ENCODE results near the gene TLX1.

The TLX1 gene

DNA sequence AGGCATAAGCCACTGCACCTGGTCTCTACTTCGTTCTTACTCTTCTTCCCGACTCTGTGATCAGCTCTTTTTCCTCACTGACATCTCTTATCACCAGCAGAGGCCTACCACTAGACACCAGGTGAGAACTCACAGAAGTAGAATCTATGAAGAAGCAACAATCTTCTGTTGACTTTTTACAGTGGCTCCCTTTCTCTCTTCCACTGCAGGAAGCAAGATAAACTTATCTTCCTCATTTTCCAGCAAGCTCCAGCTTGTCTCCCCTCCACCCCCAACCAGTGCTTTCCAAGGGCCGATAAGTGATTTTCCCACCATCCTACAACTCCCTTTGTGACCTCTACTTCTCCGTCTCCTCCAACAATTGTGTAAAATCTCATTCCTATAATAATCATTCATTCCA lies 45.5 kb downstream of the TLX1 start:
- Histone ChIP-seq H3K4me3 (replicated peaks; ENCODE audit: low read depth, low read length) (no peak overlapping the region), H3K27me3 (replicated peaks; ENCODE audit: control insufficient read depth, insufficient read depth, low read length) (no peaks in the 10 kb centered on the region; the same call in 1 of the 2 replicates), H3K36me3 (ENCODE audit: control insufficient read depth, insufficient read depth, low read length) (no peaks in the 10 kb centered on the region)
- TF ChIP-seq, protein P1, sequence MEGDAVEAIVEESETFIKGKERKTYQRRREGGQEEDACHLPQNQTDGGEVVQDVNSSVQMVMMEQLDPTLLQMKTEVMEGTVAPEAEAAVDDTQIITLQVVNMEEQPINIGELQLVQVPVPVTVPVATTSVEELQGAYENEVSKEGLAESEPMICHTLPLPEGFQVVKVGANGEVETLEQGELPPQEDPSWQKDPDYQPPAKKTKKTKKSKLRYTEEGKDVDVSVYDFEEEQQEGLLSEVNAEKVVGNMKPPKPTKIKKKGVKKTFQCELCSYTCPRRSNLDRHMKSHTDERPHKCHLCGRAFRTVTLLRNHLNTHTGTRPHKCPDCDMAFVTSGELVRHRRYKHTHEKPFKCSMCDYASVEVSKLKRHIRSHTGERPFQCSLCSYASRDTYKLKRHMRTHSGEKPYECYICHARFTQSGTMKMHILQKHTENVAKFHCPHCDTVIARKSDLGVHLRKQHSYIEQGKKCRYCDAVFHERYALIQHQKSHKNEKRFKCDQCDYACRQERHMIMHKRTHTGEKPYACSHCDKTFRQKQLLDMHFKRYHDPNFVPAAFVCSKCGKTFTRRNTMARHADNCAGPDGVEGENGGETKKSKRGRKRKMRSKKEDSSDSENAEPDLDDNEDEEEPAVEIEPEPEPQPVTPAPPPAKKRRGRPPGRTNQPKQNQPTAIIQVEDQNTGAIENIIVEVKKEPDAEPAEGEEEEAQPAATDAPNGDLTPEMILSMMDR (IDR thresholded peaks at IDR 0.05; ENCODE audit: insufficient read depth, low read length, poor library complexity, severe bottlenecking) = no peak
- no peak for DNase-seq (ENCODE audit: extremely low read depth, insufficient read length)

DNA sequence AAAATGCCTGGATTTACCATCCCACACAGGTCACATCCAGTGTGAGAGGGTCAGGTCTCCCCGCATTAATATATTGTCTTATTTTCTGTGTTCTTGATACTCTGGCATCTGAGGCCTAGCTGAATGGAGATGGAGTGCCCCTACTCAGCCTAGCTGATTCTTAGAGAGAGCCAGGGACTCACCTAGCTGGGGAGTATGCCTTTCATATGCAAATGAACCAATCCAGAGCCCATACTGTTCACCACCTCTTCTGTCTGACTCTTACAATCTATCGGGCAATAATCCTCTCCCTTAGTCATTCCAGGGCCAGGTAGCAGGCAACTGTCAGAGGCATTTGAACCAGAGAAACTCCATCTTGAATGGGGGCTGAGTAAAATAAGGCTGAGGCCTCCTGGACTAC lies 51.8 kb downstream of the TLX1 start:
- no peak for DNase-seq (ENCODE audit: extremely low read depth, insufficient read length)
- no peaks in the 10 kb centered on the region for H3K36me3 ChIP-seq (ENCODE audit: control insufficient read depth, insufficient read depth, low read length)
- H3K27me3 ChIP-seq (replicated peaks; ENCODE audit: control insufficient read depth, insufficient read depth, low read length) = no peaks in the 10 kb centered on the region; the same call in 1 of the 2 replicates
- H3K4me3 ChIP-seq (replicated peaks; ENCODE audit: low read depth, low read length) = no peak overlapping the region
- TF ChIP-seq, protein P1 (IDR thresholded peaks at IDR 0.05; ENCODE audit: insufficient read depth, low read length, poor library complexity, severe bottlenecking) = no peak

DNA sequence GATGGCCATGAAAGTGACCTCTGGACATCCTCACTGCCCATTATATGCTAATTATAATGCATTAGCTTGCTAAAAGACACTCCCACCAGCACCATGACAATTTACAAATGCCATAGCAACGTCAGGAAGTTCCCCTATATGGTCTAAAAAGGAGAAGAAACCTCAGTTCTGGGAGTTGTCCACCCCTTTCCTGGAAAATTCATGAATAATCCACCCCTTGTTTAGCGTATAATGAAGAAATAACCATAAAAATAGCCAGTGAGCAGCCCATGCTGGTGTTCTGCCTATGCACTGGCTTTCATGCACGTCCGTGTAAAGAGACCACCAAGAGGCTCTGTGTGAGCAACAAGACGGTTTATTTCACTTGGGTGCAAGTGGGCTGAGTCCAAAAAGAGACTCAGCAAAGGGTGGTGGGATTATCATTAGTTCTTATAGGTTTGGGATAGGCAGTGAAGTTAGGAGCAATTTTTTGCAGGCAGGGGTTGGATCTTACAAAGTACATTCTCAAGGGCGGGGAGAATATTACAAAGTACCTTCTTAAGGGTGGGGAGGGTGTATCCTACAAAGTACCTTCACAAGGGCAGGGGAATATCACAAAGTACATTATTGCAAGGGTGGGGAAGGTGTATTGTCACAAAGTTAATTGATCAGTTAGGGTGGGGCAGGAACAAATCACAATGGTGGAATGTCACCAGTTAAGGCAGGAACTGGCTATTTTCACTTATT lies 52.5 kb downstream of the TLX1 start:
- H3K4me3 ChIP-seq (replicated peaks; ENCODE audit: low read depth, low read length) = no peak overlapping the region
- no peaks in the 10 kb centered on the region for H3K36me3 ChIP-seq (ENCODE audit: control insufficient read depth, insufficient read depth, low read length)
- no peak for DNase-seq (ENCODE audit: extremely low read depth, insufficient read length)
- H3K27me3 ChIP-seq (replicated peaks; ENCODE audit: control insufficient read depth, insufficient read depth, low read length) = no peaks in the 10 kb centered on the region; the same call in 1 of the 2 replicates
- TF ChIP-seq, protein P1 (IDR thresholded peaks at IDR 0.05; ENCODE audit: insufficient read depth, low read length, poor library complexity, severe bottlenecking) = no peak

Measured in GM06990 (cell line).